Suprapubic skin (tissue), 4 donors: ENCODE results near the gene MFNG. TPM values are rescaled to one million over a fixed set of nuclear protein-coding genes. Genes with fewer than 3 reads are reported as not detected.

Source experiments
- DNase-seq, 2 donors: peaks; one replicate each; pipeline ENCODE4 v3.0.0-alpha.2; 2019; ENCODE audit warnings: low spot score in 2 of 2
- H3K27ac ChIP-seq: fragments of 200-600 bp; sonication (generic); one replicate; pipeline ENCODE4 v1.5.1; 2019
- H3K27me3 ChIP-seq: fragments of 200-600 bp; sonication (generic); one replicate; pipeline ENCODE4 v1.5.1; 2019
- H3K36me3 ChIP-seq: fragments of 200-600 bp; sonication (generic); one replicate; pipeline ENCODE4 v1.5.1; 2019
- H3K4me1 ChIP-seq: fragments of 200-600 bp; sonication (generic); one replicate; pipeline ENCODE4 v1.5.1; 2019
- H3K4me3 ChIP-seq: fragments of 200-600 bp; sonication (generic); one replicate; pipeline ENCODE4 v1.5.1; 2019; ENCODE audit warnings: mild to moderate bottlenecking
- H3K9me3 ChIP-seq: fragments of 200-600 bp; sonication (generic); one replicate; pipeline ENCODE4 v1.5.1; 2019
- EP300 ChIP-seq: sonication (generic); formaldehyde crosslinking; IDR thresholded peaks from one replicate; pipeline ENCODE4 v1.6.1; 2017; ENCODE audit warnings: antibody characterized with exemption
- POLR2A ChIP-seq, 2 donors: fragments of 450-650 bp; IDR thresholded peaks; one replicate each; pipeline ENCODE4 v1.6.1; 2017; ENCODE audit warnings: antibody characterized with exemption in 2 of 2, mild to moderate bottlenecking in 2 of 2, moderate library complexity in 2 of 2
- POLR2AphosphoS5 ChIP-seq, 3 donors: sonication (generic); formaldehyde crosslinking; IDR thresholded peaks; one replicate each; pipeline ENCODE4 v1.6.1; 2017; ENCODE audit warnings: antibody characterized with exemption in 3 of 3
- WGBS: methylation state at CpG from one replicate; pipeline ENCODE4 v1.1.5; 2018; 5-methylcytosine and 5-hydroxymethylcytosine counted together
- total RNA-seq, 4 donors: library from RNA; depleted of rRNA; stranded (reverse); fragments of >200 nt; gene quantifications; one replicate each; pipeline ENCODE4 v1.1.0, GENCODE V29; 2016
- TF ChIP-seq, protein P1 (sequence below), 2 donors: fragments of 200-600 bp in 1 of 2; fragments of 450-650 bp in 1 of 2; sonication (generic) in 1 of 2; IDR thresholded peaks; one replicate each; pipeline ENCODE4 v1.5.1; 2016 to 2019; ENCODE audit warnings: antibody characterized with exemption in 2 of 2, mild to moderate bottlenecking in 1 of 2, moderate library complexity in 1 of 2

The MFNG gene
- total RNA-seq, 4 donors from 2014 or later: 3.5 to 8.6 (median 4.9) TPM

- H3K27me3 ChIP-seq: peaks cover 53% of the 10 kb centered on the region
Observed at GRCh38 chr22:37481347-37481907, 4.8 kb downstream of the MFNG start.

GRCh38 chr22:37480387-37481346 lies 5.5 kb downstream of the MFNG start:
- Histone ChIP-seq H3K4me1 (peaks cover 12% of the 10 kb centered on the region), H3K9me3 (no peaks in the 10 kb centered on the region), H3K27ac (no peak overlapping the region)

More at GRCh38 chr22:37481347-37481907, 4.8 kb downstream of the MFNG start:
- TF ChIP-seq POLR2A (IDR thresholded peaks at IDR 0.05) (no peak), EP300 (no peak), POLR2AphosphoS5 (IDR thresholded peaks at IDR 0.05) (no peak)
- TF ChIP-seq, protein P1, sequence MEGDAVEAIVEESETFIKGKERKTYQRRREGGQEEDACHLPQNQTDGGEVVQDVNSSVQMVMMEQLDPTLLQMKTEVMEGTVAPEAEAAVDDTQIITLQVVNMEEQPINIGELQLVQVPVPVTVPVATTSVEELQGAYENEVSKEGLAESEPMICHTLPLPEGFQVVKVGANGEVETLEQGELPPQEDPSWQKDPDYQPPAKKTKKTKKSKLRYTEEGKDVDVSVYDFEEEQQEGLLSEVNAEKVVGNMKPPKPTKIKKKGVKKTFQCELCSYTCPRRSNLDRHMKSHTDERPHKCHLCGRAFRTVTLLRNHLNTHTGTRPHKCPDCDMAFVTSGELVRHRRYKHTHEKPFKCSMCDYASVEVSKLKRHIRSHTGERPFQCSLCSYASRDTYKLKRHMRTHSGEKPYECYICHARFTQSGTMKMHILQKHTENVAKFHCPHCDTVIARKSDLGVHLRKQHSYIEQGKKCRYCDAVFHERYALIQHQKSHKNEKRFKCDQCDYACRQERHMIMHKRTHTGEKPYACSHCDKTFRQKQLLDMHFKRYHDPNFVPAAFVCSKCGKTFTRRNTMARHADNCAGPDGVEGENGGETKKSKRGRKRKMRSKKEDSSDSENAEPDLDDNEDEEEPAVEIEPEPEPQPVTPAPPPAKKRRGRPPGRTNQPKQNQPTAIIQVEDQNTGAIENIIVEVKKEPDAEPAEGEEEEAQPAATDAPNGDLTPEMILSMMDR (IDR thresholded peaks at IDR 0.05): no peak
- Histone ChIP-seq H3K27ac (no peak overlapping the region), H3K4me3 (no peak overlapping the region), H3K9me3 (no peaks in the 10 kb centered on the region), H3K36me3 (no peaks in the 10 kb centered on the region), H3K4me1 (peaks cover 18% of the 10 kb centered on the region)
- no peak for DNase-seq
- 80% methylated on average over 10 of the region's 12 CpGs for WGBS

GRCh38 chr22:37479196-37479595 lies 7.0 kb downstream of the MFNG start:
- 85% methylated on average over 11 of the region's 15 CpGs for WGBS
- Histone ChIP-seq H3K4me3 (no peak overlapping the region), H3K9me3 (no peaks in the 10 kb centered on the region), H3K36me3 (peaks cover under 1% of the 10 kb centered on the region), H3K27ac (no peak overlapping the region), H3K4me1 (peaks cover 10% of the 10 kb centered on the region), H3K27me3 (peaks cover 45% of the 10 kb centered on the region)
- TF ChIP-seq POLR2A (IDR thresholded peaks at IDR 0.05): no peak
- TF ChIP-seq POLR2AphosphoS5 (IDR thresholded peaks at IDR 0.05): no peak
- TF ChIP-seq, protein P1 (IDR thresholded peaks at IDR 0.05): no peak
- TF ChIP-seq EP300: no peak
- DNase-seq: no peak

More at GRCh38 chr22:37480387-37481346, 5.5 kb downstream of the MFNG start:
- H3K4me3 ChIP-seq: no peak overlapping the region
- TF ChIP-seq POLR2AphosphoS5 (IDR thresholded peaks at IDR 0.05) (no peak), POLR2A (IDR thresholded peaks at IDR 0.05) (no peak), EP300 (no peak)
- TF ChIP-seq, protein P1 (IDR thresholded peaks at IDR 0.05): no peak
- WGBS: 75% methylated on average over 9 of the region's 17 CpGs
- H3K27me3 ChIP-seq: peaks cover 50% of the 10 kb centered on the region
- no peak for DNase-seq
- no peaks in the 10 kb centered on the region for H3K36me3 ChIP-seq

- no peaks in the 10 kb centered on the region for H3K9me3 ChIP-seq
Observed at GRCh38 chr22:37476389-37477329, 9.5 kb downstream of the MFNG start.

More at GRCh38 chr22:37476389-37477329, 9.5 kb downstream of the MFNG start:
- TF ChIP-seq POLR2AphosphoS5 (IDR thresholded peaks at IDR 0.05) (no peak), EP300 (no peak), POLR2A (IDR thresholded peaks at IDR 0.05) (no peak)
- TF ChIP-seq, protein P1 (IDR thresholded peaks at IDR 0.05): no peak
- no peak overlapping the region for H3K4me3 ChIP-seq
- peaks cover 67% of the 10 kb centered on the region for H3K27me3 ChIP-seq
- H3K4me1 ChIP-seq: no peaks in the 10 kb centered on the region
- H3K36me3 ChIP-seq: peaks cover 2% of the 10 kb centered on the region
- no peak for DNase-seq
- no peak overlapping the region for H3K27ac ChIP-seq
- 54% methylated on average over 13 of the region's 14 CpGs for WGBS
